GDM1 (cell line): ENCODE measurements around the gene SPATA46.
"Not testable (repeated sequence)": the region's sequence is repeated elsewhere in the genome, so short reads cannot be mapped to it uniquely, and the experiment has no call there.

Experiments used
- DNase-seq: peaks from one replicate; lab custom pipeline; 2025; lab: John Stamatoyannopoulos, UW

SPATA46 gene

GRCh38 chr1:162357681-162358266 is 18.9 kb downstream of the SPATA46 start:
- peak; percentile 29 for DNase-seq

- no peak for DNase-seq
Measured at GRCh38 chr1:162353702-162354101, 23.0 kb downstream of the SPATA46 start.

- no peak for DNase-seq
Measured at GRCh38 chr1:162353078-162353477, 23.6 kb downstream of the SPATA46 start.

- DNase-seq, result not testable (repeated sequence)
Measured at GRCh38 chr1:162351874-162352273, 24.8 kb downstream of the SPATA46 start.

- no peak for DNase-seq
Measured at GRCh38 chr1:162351246-162351842, 25.3 kb downstream of the SPATA46 start.

GRCh38 chr1:162349635-162350330 is 26.9 kb downstream of the SPATA46 start:
- DNase-seq, result no peak

- no peak for DNase-seq
Measured at GRCh38 chr1:162347281-162347680, 29.4 kb downstream of the SPATA46 start.

- no peak for DNase-seq
Measured at GRCh38 chr1:162343470-162343869, 33.2 kb downstream of the SPATA46 start.

GRCh38 chr1:162342452-162342983 is 34.1 kb downstream of the SPATA46 start:
- DNase-seq, result no peak

GRCh38 chr1:162336621-162337285 is 39.9 kb downstream of the SPATA46 start:
- DNase-seq, result no peak

GRCh38 chr1:162335126-162335525 is 41.5 kb downstream of the SPATA46 start:
- no peak for DNase-seq

GRCh38 chr1:162333991-162334390 is 42.7 kb downstream of the SPATA46 start:
- no peak for DNase-seq

- DNase-seq, result no peak
Measured at GRCh38 chr1:162329826-162330225, 46.8 kb downstream of the SPATA46 start.

- DNase-seq, result no peak
Measured at GRCh38 chr1:162328512-162328911, 48.1 kb downstream of the SPATA46 start.

GRCh38 chr1:162327788-162328165 is 48.9 kb downstream of the SPATA46 start:
- no peak for DNase-seq

GRCh38 chr1:162327144-162327787 is 49.4 kb downstream of the SPATA46 start:
- no peak for DNase-seq

GRCh38 chr1:162326559-162326958 is 50.1 kb downstream of the SPATA46 start:
- DNase-seq, result no peak

- no peak for DNase-seq
Measured at GRCh38 chr1:162324396-162324795, 52.3 kb downstream of the SPATA46 start.
